Mucosa of descending colon (tissue), 3 donors: Measurements from ENCODE around the gene MRPL55. TPM values are rescaled to one million over a fixed set of nuclear protein-coding genes. Genes with fewer than 3 reads are reported as not detected.

Experiments
- ATAC-seq: fragments of 200-7000 bp; cut with Tn5 transposase; one replicate; pipeline ENCODE4 v1.9.1; 2020; ENCODE audit warnings: mild to moderate bottlenecking, moderate library complexity
- DNase-seq, 3 donors: peaks; one replicate each; pipeline ENCODE4 v3.0.0-alpha.2; 2020
- H3K36me3 ChIP-seq: fragments of 200-600 bp; one replicate; pipeline ENCODE4 v1.8.0; 2021; ENCODE audit warnings: low read depth, mild to moderate bottlenecking
- H3K4me1 ChIP-seq: fragments of 200-600 bp; one replicate; pipeline ENCODE4 v1.8.0; 2021; ENCODE audit warnings: low read depth, mild to moderate bottlenecking
- H3K4me3 ChIP-seq: fragments of 200-600 bp; one replicate; pipeline ENCODE4 v1.8.0; 2021; ENCODE audit warnings: mild to moderate bottlenecking
- H3K9me3 ChIP-seq: fragments of 200-600 bp; one replicate; pipeline ENCODE4 v1.8.0; 2021; ENCODE audit warnings: mild to moderate bottlenecking
- intact Hi-C, 2 donors: fragments of 100-400 bp; cut with DNase I in 1 of 2; cut with micrococcal nuclease in 1 of 2; formaldehyde crosslinking; loops; one replicate each; pipeline versions ENCODE4 v1.11.0 to v1.11.1; 2022; cut with DNase I, micrococcal nuclease
- long read RNA-seq, 2 donors: library from polyadenylated mRNA; unstranded; transcript quantifications; one replicate each; pipeline ENCODE4 v2.0.0, GENCODE V29; 2019 to 2021
- total RNA-seq, 3 donors: library from RNA; stranded (reverse); fragmentation: NEBNext Ultra II Directional in 2 of 3; extraction: Animal tissue kit (Norgen Biotek cat#: 25700) in 2 of 3; gene quantifications; one replicate each; pipeline versions ENCODE4 v1.2.1 to v1.2.4, GENCODE V29; 2021 to 2023
- TF ChIP-seq, protein P1 (sequence below): fragments of 200-600 bp; IDR thresholded peaks from one replicate; pipeline ENCODE4 v1.8.0; 2022; ENCODE audit warnings: antibody characterized with exemption, mild to moderate bottlenecking
- donor health status: DM: no; HTN: no; CAD: no; lungs with moderate emphysema.
- donor health status: DM: no; HTN: no; CAD: no.
- donor health status: DM: no; HTN: yes; CAD: no.

The MRPL55 gene
- 10 to 100 TPM; 24.3 to 42.1 (median 37.3) TPM for total RNA-seq
- long read RNA-seq, donor 1, transcript MRPL55-203 (5 exons, 744 nt): major isoform, 8 of 47 reads
- long read RNA-seq, donor 1, partial matches to known transcripts: 0 of 47 reads
- long read RNA-seq, donor 1, other reads (novel, unspliced or antisense): 22 of 47 reads
- long read RNA-seq, donor 2, partial matches to known transcripts: 0 of 24 reads
- long read RNA-seq, donor 2, other reads (novel, unspliced or antisense): 13 of 24 reads

DNA sequence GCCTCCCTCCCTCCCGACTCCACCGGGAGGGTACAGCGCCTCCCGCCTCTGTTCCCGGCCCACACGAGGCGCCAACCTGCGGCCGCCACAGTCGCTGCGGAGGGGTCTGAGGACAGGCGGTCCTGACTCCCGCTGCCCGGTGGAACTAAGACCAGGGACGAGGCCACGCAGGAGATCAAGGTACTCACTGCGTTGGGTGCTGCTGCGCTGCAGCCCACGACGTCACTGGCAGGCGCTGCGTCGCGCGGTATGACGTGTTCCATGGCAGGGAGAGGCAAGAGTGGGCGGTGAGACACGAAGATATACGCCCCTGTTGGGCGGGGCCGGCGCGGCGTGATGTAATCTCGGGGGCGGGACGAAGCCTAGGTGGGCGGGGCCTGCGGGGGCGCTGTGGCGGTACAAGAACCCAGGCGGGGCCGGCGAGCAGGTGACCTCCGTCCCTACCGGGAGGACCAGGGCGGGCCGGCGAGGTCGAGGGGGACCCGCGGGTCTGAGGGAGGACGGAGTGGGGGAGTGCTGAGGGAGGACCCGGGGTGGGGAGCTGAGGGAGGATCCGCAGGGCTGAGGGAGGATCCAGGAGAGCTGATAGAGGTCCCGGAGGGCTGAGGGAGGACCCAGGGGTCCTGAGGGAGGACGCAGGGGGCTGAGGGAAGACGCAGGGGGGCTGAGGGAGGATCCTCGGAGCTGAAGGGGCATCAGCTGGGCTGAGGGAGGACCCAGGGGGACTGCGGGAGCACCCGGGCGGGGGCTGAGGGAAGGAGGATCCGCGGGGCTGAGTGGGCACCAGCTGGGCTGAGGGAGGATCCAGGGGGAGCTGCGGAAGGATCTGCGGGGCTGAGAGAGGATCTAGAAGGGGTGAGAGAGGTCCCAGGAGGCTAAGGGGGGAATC lies at the start of gene MRPL55:
Gene MRPL55, minus strand, starts transcription at position 227 of the 889 bp plus-strand sequence. CDS start 1,039 bp downstream, outside the sequence.
- ATAC-seq (peak; percentile 99), DNase-seq (peak; percentile 98 to 100 (median 100))
- Histone ChIP-seq H3K4me3 (peak within 1 kb of the TSS; percentile 75), H3K9me3 (no peaks in the 10 kb centered on the region), H3K4me1 (peaks cover 9% of the 10 kb centered on the region), H3K36me3 (no peaks in the 10 kb centered on the region)
- intact Hi-C loops: no loop called here
- TF ChIP-seq, protein P1, sequence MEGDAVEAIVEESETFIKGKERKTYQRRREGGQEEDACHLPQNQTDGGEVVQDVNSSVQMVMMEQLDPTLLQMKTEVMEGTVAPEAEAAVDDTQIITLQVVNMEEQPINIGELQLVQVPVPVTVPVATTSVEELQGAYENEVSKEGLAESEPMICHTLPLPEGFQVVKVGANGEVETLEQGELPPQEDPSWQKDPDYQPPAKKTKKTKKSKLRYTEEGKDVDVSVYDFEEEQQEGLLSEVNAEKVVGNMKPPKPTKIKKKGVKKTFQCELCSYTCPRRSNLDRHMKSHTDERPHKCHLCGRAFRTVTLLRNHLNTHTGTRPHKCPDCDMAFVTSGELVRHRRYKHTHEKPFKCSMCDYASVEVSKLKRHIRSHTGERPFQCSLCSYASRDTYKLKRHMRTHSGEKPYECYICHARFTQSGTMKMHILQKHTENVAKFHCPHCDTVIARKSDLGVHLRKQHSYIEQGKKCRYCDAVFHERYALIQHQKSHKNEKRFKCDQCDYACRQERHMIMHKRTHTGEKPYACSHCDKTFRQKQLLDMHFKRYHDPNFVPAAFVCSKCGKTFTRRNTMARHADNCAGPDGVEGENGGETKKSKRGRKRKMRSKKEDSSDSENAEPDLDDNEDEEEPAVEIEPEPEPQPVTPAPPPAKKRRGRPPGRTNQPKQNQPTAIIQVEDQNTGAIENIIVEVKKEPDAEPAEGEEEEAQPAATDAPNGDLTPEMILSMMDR: peak; percentile 12

DNA sequence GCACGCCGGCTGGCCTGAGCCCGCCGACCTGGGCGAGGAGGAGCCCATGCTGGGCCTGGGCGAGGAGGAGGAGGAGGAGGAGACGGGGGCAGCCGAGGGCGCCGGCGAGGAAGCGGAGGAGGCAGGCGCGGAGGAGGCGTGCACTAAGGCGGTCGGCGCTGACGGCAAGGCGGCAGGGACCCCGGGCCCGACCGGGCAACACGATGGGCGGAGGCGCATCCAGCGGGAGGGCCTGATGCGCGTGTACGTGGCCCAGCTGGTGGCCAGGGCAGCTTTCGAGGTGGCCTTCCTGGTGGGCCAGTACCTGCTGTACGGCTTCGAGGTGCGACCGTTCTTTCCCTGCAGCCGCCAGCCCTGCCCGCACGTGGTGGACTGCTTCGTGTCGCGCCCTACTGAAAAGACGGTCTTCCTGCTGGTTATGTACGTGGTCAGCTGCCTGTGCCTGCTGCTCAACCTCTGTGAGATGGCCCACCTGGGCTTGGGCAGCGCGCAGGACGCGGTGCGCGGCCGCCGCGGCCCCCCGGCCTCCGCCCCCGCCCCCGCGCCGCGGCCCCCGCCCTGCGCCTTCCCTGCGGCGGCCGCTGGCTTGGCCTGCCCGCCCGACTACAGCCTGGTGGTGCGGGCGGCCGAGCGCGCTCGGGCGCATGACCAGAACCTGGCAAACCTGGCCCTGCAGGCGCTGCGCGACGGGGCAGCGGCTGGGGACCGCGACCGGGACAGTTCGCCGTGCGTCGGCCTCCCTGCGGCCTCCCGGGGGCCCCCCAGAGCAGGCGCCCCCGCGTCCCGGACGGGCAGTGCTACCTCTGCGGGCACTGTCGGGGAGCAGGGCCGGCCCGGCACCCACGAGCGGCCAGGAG lies 49.3 kb upstream of the MRPL55 start:
- intact Hi-C loops: no loop called here
- H3K4me1 ChIP-seq: peaks cover 3% of the 10 kb centered on the region
- H3K4me3 ChIP-seq: no peak overlapping the region
- no peaks in the 10 kb centered on the region for H3K9me3 ChIP-seq
- H3K36me3 ChIP-seq: no peaks in the 10 kb centered on the region
- TF ChIP-seq, protein P1: no peak
- no peak for ATAC-seq
- peak in 2 of 3 donors; percentile 23 to 42 for DNase-seq

DNA sequence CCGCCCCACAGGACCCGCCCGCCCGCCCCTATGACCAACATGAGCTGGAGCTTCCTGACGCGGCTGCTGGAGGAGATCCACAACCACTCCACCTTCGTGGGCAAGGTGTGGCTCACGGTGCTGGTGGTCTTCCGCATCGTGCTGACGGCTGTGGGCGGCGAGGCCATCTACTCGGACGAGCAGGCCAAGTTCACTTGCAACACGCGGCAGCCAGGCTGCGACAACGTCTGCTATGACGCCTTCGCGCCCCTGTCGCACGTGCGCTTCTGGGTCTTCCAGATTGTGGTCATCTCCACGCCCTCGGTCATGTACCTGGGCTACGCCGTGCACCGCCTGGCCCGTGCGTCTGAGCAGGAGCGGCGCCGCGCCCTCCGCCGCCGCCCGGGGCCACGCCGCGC lies 48.6 kb upstream of the MRPL55 start:
- Histone ChIP-seq H3K9me3 (no peaks in the 10 kb centered on the region), H3K4me3 (no peak overlapping the region), H3K4me1 (no peaks in the 10 kb centered on the region), H3K36me3 (no peaks in the 10 kb centered on the region)
- TF ChIP-seq, protein P1: no peak
- no peak for ATAC-seq
- intact Hi-C loops: no loop called here
- DNase-seq: peak in 2 of 3 donors; percentile 14 to 41

DNA sequence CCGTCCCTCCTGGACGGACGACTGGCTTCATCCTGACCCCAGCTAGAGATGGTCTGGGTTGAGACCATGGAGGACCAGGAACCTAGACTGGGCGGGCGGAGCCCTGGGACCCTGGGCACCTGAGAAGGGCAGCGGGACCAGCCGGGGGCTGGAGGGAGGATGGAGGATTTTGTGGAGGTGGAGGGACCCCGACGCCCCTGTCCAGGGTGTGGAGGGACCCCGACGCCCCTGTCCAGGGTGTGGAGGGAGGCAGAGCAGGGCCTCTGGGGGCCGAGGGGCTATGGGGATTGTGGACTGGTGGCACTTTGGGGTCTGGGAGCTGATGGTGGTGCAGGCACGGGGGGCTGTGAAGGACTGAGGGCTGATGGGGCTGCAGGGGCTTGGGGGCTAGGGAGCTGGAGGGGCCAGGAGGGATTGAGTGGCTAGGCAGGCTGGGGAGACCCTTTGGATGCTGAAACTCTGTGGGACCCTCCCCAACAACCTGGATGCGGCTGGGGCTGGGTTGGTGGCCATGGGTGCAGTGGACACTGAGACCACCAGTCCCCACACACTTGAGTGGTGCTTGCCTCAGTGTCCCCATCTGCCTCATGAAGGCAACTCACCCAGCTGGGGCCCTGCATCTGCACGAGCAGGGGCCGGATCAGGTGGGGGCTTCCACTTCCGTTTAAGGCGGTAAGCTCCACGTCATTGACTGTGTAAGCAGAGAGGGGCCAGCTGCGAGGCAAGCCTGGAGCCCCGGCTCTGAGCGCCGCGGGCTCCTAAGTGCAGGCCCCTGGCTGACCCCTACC lies 48.0 kb upstream of the MRPL55 start:
- Histone ChIP-seq H3K9me3 (no peaks in the 10 kb centered on the region), H3K4me3 (no peak overlapping the region), H3K4me1 (no peaks in the 10 kb centered on the region), H3K36me3 (no peaks in the 10 kb centered on the region)
- ATAC-seq (no peak), DNase-seq (peak in 2 of 3 donors; percentile 13 to 46)
- TF ChIP-seq, protein P1: no peak
- intact Hi-C loops: no loop called here

GRCh38 chr1:228156515-228156881 lies 47.4 kb upstream of the MRPL55 start:
- intact Hi-C loops: no loop called here
- DNase-seq (peak in 2 of 3 donors; percentile 14 to 43), ATAC-seq (no peak)
- no peaks in the 10 kb centered on the region for H3K36me3 ChIP-seq
- H3K9me3 ChIP-seq: no peaks in the 10 kb centered on the region
- no peak overlapping the region for H3K4me3 ChIP-seq
- no peaks in the 10 kb centered on the region for H3K4me1 ChIP-seq
- TF ChIP-seq, protein P1: no peak
